Gastrocnemius medialis (tissue), 4 donors: ENCODE data around the gene TMBIM1. TPM values are rescaled to one million over a fixed set of nuclear protein-coding genes. Genes with fewer than 3 reads are reported as not detected.

Experiments
- ATAC-seq, 2 donors: fragments of 150-250 bp; one replicate each; pipeline ENCODE4 v1.9.1; 2016
- DNase-seq, 2 donors: peaks; one replicate each; pipeline ENCODE4 v3.0.0-alpha.2; 2019
- H3K27ac ChIP-seq, 4 donors: fragments of 200-600 bp; sonication (generic); 1 replicate in 1 of 4; 2 replicates in 3 of 4; pipeline ENCODE4 v1.5.1; 2016 to 2018; ENCODE audit warnings: mild to moderate bottlenecking in 2 of 4, moderate library complexity in 1 of 4
- H3K27me3 ChIP-seq, 3 donors: fragments of 200-600 bp; sonication (generic) in 2 of 3; 1 replicate in 1 of 3; 2 replicates in 2 of 3; pipeline versions ENCODE4 v1.5.1 to v1.6.0; 2016 to 2019; ENCODE audit warnings: mild to moderate bottlenecking in 1 of 3, moderate library complexity in 1 of 3
- H3K36me3 ChIP-seq, 2 donors: fragments of 200-600 bp; sonication (generic) in 1 of 2; one replicate each; pipeline ENCODE4 v1.5.1; 2017 to 2018
- H3K4me1 ChIP-seq, 2 donors: fragments of 200-600 bp; sonication (generic) in 1 of 2; one replicate each; pipeline ENCODE4 v1.5.1; 2016 to 2017; ENCODE audit warnings: mild to moderate bottlenecking in 2 of 2
- H3K4me3 ChIP-seq, 4 donors: fragments of 200-600 bp; sonication (generic) in 3 of 4; 1 replicate in 1 of 4; 2 replicates in 3 of 4; pipeline ENCODE4 v1.5.1; 2016 to 2019; ENCODE audit warnings: mild to moderate bottlenecking in 2 of 4
- H3K9me3 ChIP-seq, 3 donors: fragments of 200-600 bp; sonication (generic) in 2 of 3; 1 replicate in 1 of 3; 2 replicates in 2 of 3; pipeline ENCODE4 v1.5.1; 2016 to 2019
- POLR2A ChIP-seq, 2 donors: fragments of 450-650 bp; IDR thresholded peaks; one replicate each; pipeline ENCODE4 v1.6.1; 2017; ENCODE audit warnings: antibody characterized with exemption in 2 of 2, mild to moderate bottlenecking in 2 of 2, moderate library complexity in 2 of 2
- in situ Hi-C, 4 donors: fragments of 200-750 bp; cut with MboI; loops; one replicate each; pipeline versions ENCODE4 v1.15.0 to v1.8.0; 2017; ENCODE audit warnings: low sequenced_read_pairs in 4 of 4
- intact Hi-C: fragments of 100-400 bp; cut with DNase I; formaldehyde crosslinking; loops from one replicate; pipeline ENCODE4 v1.15.1; 2023; ENCODE audit warnings: low total_unique reads
- total RNA-seq, 4 donors: library from RNA; depleted of rRNA; stranded (reverse); fragments of >200 nt; gene quantifications; one replicate each; pipeline versions ENCODE4 v1.1.0 to v1.2.3, GENCODE V29; 2016
- TF ChIP-seq, protein P1 (sequence below), 5 experiments: fragments of 450-650 bp in 3 of 5; fragments of 200-600 bp in 2 of 5; sonication (generic) in 2 of 5; IDR thresholded peaks in 4 of 5; conservative IDR thresholded peaks in 1 of 5; 1 replicate in 4 of 5; 2 replicates in 1 of 5; pipeline ENCODE4 v1.5.1; 2016 to 2019; ENCODE audit warnings: antibody characterized with exemption in 5 of 5, mild to moderate bottlenecking in 3 of 5, moderate library complexity in 3 of 5

Gene TMBIM1
- total RNA-seq, 4 donors from 2014 or later = 142 to 296 (median 215) TPM

DNA sequence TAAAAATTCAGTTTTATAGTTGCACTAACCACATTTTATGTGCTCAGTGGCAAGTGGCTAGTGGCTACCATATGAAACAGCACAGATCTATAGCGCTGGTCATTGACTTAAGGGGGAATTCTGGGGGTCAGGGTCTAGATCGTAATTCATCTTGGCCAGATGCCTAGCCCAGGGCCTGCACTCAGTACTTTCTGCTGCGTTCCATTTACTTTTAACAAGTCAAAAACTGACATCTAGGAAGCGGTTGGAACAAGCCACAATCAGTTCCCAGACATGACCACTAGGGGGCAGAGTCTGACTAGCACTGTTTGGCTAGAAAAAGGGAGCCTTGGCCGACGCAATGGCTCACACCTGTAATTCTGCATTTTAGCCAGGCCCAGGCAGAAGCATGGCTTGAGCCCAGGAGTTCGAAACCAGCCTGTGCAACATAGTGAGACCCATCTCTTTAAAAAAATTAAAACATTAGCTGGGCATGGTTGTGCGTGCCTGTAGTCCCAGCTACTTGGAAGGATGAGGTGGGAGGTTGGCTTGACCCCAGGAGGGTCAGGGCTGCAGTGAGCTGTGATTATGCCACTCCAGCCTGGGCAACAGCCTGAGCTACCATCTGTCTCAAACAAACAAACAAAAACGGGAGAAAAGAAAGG lies 9.0 kb upstream of the TMBIM1 start:
- no peak for TF ChIP-seq POLR2A (IDR thresholded peaks at IDR 0.05)
- TF ChIP-seq, protein P1, sequence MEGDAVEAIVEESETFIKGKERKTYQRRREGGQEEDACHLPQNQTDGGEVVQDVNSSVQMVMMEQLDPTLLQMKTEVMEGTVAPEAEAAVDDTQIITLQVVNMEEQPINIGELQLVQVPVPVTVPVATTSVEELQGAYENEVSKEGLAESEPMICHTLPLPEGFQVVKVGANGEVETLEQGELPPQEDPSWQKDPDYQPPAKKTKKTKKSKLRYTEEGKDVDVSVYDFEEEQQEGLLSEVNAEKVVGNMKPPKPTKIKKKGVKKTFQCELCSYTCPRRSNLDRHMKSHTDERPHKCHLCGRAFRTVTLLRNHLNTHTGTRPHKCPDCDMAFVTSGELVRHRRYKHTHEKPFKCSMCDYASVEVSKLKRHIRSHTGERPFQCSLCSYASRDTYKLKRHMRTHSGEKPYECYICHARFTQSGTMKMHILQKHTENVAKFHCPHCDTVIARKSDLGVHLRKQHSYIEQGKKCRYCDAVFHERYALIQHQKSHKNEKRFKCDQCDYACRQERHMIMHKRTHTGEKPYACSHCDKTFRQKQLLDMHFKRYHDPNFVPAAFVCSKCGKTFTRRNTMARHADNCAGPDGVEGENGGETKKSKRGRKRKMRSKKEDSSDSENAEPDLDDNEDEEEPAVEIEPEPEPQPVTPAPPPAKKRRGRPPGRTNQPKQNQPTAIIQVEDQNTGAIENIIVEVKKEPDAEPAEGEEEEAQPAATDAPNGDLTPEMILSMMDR (IDR thresholded peaks at IDR 0.05 in 4 of 5, conservative IDR thresholded peaks at IDR 0.05 in 1 of 5) = peak; percentile 93 to 98 (median 95)
- in situ Hi-C loops (loop anchor here (5.0 to 25.0 kb wide), 5 partner anchors 56 to 164 kb away; partner anchors contain the start of genes SLC11A1 (in 2 of the 4) and CATIP (in 1 of the 4)), intact Hi-C loops (loop anchor here (1.0 to 10.0 kb wide), 3 partner anchors 54 to 166 kb away; partner anchors contain the start of gene CATIP)
- ATAC-seq = peak; percentile 87
- no peaks in the 10 kb centered on the region for H3K9me3 ChIP-seq
- DNase-seq = peak; percentile 56 to 69
- H3K4me1 ChIP-seq = no peaks in the 10 kb centered on the region
- H3K36me3 ChIP-seq = no peaks in the 10 kb centered on the region
- H3K4me3 ChIP-seq = no peak overlapping the region
- H3K27ac ChIP-seq = no peak overlapping the region
- no peaks in the 10 kb centered on the region for H3K27me3 ChIP-seq

DNA sequence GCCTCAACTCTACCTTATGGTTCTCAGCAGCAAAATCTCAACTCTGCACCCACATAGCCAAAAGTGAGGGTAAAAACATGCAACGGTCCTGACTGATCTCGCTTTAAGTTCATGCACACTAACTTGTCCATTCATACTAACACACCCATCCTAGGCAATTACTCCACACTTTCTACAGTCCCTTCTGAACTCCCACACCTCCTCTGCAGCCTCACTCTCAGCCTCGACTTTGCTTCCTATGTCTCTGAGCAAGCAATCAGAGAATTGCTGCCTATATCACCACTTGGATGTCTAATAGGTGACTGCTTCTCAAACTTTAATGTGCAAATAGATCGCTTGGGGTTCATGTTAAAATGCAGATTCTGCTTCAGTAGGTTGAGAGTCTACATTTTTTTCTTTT lies 7.8 kb upstream of the TMBIM1 start:
- ATAC-seq (no peak), DNase-seq (no peak)
- no peaks in the 10 kb centered on the region for H3K9me3 ChIP-seq
- no peaks in the 10 kb centered on the region for H3K4me1 ChIP-seq
- no peak overlapping the region for H3K27ac ChIP-seq
- TF ChIP-seq POLR2A (IDR thresholded peaks at IDR 0.05) = no peak
- TF ChIP-seq, protein P1 (IDR thresholded peaks at IDR 0.05 in 4 of 5, conservative IDR thresholded peaks at IDR 0.05 in 1 of 5) = no peak
- no peak overlapping the region for H3K4me3 ChIP-seq
- in situ Hi-C loops (loop anchor here (5.0 to 25.0 kb wide), 5 partner anchors 57 to 165 kb away; partner anchors contain the start of genes SLC11A1 (in 2 of the 4) and CATIP (in 1 of the 4)), intact Hi-C loops (loop anchor here (2.0 to 10.0 kb wide), 2 partner anchors 55 to 167 kb away; partner anchors contain the start of gene CATIP)
- H3K27me3 ChIP-seq = no peaks in the 10 kb centered on the region
- H3K36me3 ChIP-seq = no peaks in the 10 kb centered on the region

DNA sequence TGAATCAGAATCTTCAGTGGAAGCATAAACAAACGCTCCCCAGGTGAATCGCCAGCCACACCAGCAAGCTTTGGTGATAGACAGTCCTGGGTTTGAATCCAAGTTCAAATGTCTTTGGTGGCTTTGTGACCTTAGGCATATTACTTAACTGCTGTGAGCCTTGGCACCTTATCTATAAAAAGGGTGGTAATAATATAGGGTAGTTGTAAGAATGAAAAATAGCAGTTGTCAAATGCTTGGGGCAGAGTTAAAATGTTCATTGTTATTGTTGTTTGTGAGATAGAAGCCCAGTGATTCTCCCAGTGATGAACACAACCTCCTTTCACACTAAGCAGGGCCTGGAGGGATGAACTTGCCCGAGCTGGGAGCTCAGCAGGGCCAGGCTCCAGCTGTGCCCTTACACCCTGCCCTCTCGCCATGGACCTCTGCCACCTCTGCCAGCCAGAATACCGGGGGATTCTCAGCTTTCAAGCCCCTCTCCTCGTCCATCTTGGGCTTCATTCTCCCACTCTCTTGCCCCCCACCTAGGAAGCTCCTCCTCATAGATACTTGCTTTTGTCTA lies 6.1 kb upstream of the TMBIM1 start:
- TF ChIP-seq, protein P1 (IDR thresholded peaks at IDR 0.05 in 4 of 5, conservative IDR thresholded peaks at IDR 0.05 in 1 of 5) = no peak
- no peak for TF ChIP-seq POLR2A (IDR thresholded peaks at IDR 0.05)
- Histone ChIP-seq H3K4me1 (no peaks in the 10 kb centered on the region), H3K9me3 (no peaks in the 10 kb centered on the region), H3K27ac (peak overlapping the region in 1 of 4 donors; percentile 25), H3K36me3 (no peaks in the 10 kb centered on the region), H3K4me3 (no peak overlapping the region), H3K27me3 (no peaks in the 10 kb centered on the region)
- intact Hi-C loops = no loop called here
- ATAC-seq (no peak), DNase-seq (no peak)
- in situ Hi-C loops = loop anchor here in 3 of 4 donors (25.0 kb wide), 1 partner anchor 364 kb away; the partner anchor contains the start of genes BCS1L (in 3 of the 3), RNF25 (in 3 of the 3), STK36 (in 3 of the 3) and ZNF142 (in 3 of the 3)

DNA sequence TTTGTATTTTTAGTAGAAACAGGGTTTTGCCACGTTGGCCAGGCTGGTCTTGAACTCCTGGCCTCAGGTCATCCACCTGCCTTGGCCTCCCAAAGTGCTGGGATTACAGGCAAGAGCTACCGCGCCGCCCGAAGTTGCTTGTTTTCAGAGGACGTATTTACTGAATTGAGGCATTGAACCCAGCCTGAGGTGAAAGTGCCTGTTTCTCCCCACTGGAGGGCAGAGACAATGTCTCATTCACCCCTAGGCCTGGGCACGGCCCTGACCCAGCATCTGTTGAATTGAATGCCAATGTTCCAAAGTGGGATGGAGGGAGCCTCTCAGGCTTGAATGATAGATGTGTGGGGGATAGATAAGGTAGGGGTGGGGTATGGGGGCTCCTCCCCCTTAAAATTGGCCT lies 4.5 kb upstream of the TMBIM1 start:
- no peaks in the 10 kb centered on the region for H3K27me3 ChIP-seq
- no peak overlapping the region for H3K27ac ChIP-seq
- H3K36me3 ChIP-seq = no peaks in the 10 kb centered on the region
- ATAC-seq (no peak), DNase-seq (no peak)
- H3K4me3 ChIP-seq = no peak overlapping the region
- TF ChIP-seq POLR2A (IDR thresholded peaks at IDR 0.05) = no peak
- TF ChIP-seq, protein P1 (IDR thresholded peaks at IDR 0.05 in 4 of 5, conservative IDR thresholded peaks at IDR 0.05 in 1 of 5) = no peak
- H3K4me1 ChIP-seq = peaks cover 0 to 6% of the 10 kb centered on the region in 2 donors
- intact Hi-C loops = no loop called here
- H3K9me3 ChIP-seq = no peaks in the 10 kb centered on the region
- in situ Hi-C loops = loop anchor here in 3 of 4 donors (25.0 kb wide), 1 partner anchor 365 kb away; the partner anchor contains the start of genes BCS1L (in 3 of the 3), RNF25 (in 3 of the 3), STK36 (in 3 of the 3) and ZNF142 (in 3 of the 3)
